H1 (cell line): ENCODE data around the gene TRAPPC2L. TPM values are rescaled to one million over a fixed set of nuclear protein-coding genes. Genes with fewer than 3 reads are reported as not detected.

Source experiments
- BACH1 ChIP-seq: IDR thresholded peaks from 2 replicates; pipeline ENCODE4 v1.6.1; 2012; ENCODE audit warnings: low read length, improper control_type of control experiment
- CHD2 ChIP-seq: IDR thresholded peaks from 2 replicates; pipeline ENCODE4 v1.6.1; 2012; ENCODE audit warnings: low read length, improper control_type of control experiment
- KDM4A ChIP-seq: IDR thresholded peaks from one replicate; pipeline ENCODE4 v1.7.1; 2012; ENCODE audit warnings: low read depth, mild to moderate bottlenecking, moderate library complexity, low read length, inconsistent platforms; ENCODE audit not compliant: severe bottlenecking
- MAFK ChIP-seq: IDR thresholded peaks from 2 replicates; pipeline ENCODE4 v1.6.1; 2012; ENCODE audit warnings: low read depth, mild to moderate bottlenecking, improper control_type of control experiment, low read length
- MAX ChIP-seq: IDR thresholded peaks from 2 replicates; pipeline ENCODE4 v1.6.1; 2012; ENCODE audit warnings: inconsistent platforms
- POLR2AphosphoS5 ChIP-seq: IDR thresholded peaks from 2 replicates; pipeline ENCODE4 v1.6.1; 2011; ENCODE audit warnings: low read depth, low read length
- TBP ChIP-seq: IDR thresholded peaks from 2 replicates; pipeline ENCODE4 v1.6.1; 2011; ENCODE audit warnings: low read depth, low read length, improper control_type of control experiment
- TCF12 ChIP-seq: IDR thresholded peaks from 2 replicates; pipeline ENCODE4 v1.6.1; 2011; ENCODE audit warnings: low read depth, mild to moderate bottlenecking, low read length
- polyA plus RNA-seq, 7 experiments: library from polyadenylated mRNA; depleted of rRNA in 3 of 7; stranded (reverse) in 5 of 7; unstranded in 2 of 7; fragments of >200 nt in 5 of 7; fragments of 200-250 nt in 2 of 7; gene quantifications; 1 replicate in 5 of 7; 2 replicates in 1 of 7; 4 replicates in 1 of 7; pipeline versions ENCODE4 v1.2.1 to v1.2.3, GENCODE V29; 2011 to 2013; ENCODE audit warnings: missing spikeins in 2 of 7, mixed read lengths in 2 of 7
- total RNA-seq: library from RNA; stranded (reverse); fragmentation: NEBNext Ultra II Directional; extraction: Animal tissue kit (Norgen Biotek cat#: 25700); gene quantifications from 2 replicates; pipeline ENCODE4 v1.2.1, GENCODE V29; 2021
- TF ChIP-seq, protein P1 (sequence below): fragments of 300-600 bp; sonication (generic); IDR thresholded peaks from 2 replicates; pipeline ENCODE4 v1.7.1; 2012; ENCODE audit warnings: low read length, moderate library complexity, mild to moderate bottlenecking, inconsistent platforms; ENCODE audit not compliant: insufficient replicate concordance

Gene TRAPPC2L
- total and polyA plus RNA-seq, 2 of the 8 experiments (the other 6 are each of a cell fraction or from before 2014, with no cell fraction given), result 98.7 to 133 TPM

DNA sequence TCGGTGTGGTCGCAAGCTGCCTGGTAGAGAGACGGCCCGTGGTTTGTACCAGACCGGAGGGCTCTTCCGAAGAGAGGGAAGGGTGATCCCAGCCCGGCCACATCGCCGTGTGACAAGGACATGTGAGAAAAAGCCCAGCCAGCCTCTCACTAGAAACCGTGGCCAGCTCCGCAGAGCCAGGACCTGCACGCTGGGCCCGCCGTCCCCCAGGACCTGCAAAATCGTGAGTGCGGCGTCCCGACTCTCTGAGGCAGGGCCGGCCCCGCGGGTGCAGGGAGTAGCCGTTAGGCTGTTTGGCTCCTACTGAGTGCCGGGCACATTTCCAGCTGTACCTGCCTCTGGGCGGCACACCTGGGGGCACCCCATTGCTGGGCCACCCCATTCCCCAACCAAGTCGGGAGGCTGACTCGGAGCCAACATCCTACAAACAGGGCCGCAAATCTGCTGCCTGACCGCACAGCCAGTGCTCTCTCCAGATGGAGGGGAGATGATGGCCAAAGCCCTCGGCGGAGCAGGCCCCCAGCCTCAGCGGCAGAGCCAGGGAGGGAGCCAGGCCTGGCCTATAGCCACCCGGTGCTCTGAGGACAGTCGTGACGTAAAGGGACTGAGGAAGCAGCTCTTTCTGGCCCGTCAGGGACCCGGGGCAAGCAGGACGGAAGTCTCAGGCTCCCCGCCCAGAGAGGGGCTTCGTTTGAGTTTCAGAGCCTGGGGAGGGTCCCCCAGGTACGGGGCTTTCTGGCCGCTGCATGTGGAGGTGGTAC, 43.2 kb downstream of the TRAPPC2L start (continued):
- TF ChIP-seq, protein P1, sequence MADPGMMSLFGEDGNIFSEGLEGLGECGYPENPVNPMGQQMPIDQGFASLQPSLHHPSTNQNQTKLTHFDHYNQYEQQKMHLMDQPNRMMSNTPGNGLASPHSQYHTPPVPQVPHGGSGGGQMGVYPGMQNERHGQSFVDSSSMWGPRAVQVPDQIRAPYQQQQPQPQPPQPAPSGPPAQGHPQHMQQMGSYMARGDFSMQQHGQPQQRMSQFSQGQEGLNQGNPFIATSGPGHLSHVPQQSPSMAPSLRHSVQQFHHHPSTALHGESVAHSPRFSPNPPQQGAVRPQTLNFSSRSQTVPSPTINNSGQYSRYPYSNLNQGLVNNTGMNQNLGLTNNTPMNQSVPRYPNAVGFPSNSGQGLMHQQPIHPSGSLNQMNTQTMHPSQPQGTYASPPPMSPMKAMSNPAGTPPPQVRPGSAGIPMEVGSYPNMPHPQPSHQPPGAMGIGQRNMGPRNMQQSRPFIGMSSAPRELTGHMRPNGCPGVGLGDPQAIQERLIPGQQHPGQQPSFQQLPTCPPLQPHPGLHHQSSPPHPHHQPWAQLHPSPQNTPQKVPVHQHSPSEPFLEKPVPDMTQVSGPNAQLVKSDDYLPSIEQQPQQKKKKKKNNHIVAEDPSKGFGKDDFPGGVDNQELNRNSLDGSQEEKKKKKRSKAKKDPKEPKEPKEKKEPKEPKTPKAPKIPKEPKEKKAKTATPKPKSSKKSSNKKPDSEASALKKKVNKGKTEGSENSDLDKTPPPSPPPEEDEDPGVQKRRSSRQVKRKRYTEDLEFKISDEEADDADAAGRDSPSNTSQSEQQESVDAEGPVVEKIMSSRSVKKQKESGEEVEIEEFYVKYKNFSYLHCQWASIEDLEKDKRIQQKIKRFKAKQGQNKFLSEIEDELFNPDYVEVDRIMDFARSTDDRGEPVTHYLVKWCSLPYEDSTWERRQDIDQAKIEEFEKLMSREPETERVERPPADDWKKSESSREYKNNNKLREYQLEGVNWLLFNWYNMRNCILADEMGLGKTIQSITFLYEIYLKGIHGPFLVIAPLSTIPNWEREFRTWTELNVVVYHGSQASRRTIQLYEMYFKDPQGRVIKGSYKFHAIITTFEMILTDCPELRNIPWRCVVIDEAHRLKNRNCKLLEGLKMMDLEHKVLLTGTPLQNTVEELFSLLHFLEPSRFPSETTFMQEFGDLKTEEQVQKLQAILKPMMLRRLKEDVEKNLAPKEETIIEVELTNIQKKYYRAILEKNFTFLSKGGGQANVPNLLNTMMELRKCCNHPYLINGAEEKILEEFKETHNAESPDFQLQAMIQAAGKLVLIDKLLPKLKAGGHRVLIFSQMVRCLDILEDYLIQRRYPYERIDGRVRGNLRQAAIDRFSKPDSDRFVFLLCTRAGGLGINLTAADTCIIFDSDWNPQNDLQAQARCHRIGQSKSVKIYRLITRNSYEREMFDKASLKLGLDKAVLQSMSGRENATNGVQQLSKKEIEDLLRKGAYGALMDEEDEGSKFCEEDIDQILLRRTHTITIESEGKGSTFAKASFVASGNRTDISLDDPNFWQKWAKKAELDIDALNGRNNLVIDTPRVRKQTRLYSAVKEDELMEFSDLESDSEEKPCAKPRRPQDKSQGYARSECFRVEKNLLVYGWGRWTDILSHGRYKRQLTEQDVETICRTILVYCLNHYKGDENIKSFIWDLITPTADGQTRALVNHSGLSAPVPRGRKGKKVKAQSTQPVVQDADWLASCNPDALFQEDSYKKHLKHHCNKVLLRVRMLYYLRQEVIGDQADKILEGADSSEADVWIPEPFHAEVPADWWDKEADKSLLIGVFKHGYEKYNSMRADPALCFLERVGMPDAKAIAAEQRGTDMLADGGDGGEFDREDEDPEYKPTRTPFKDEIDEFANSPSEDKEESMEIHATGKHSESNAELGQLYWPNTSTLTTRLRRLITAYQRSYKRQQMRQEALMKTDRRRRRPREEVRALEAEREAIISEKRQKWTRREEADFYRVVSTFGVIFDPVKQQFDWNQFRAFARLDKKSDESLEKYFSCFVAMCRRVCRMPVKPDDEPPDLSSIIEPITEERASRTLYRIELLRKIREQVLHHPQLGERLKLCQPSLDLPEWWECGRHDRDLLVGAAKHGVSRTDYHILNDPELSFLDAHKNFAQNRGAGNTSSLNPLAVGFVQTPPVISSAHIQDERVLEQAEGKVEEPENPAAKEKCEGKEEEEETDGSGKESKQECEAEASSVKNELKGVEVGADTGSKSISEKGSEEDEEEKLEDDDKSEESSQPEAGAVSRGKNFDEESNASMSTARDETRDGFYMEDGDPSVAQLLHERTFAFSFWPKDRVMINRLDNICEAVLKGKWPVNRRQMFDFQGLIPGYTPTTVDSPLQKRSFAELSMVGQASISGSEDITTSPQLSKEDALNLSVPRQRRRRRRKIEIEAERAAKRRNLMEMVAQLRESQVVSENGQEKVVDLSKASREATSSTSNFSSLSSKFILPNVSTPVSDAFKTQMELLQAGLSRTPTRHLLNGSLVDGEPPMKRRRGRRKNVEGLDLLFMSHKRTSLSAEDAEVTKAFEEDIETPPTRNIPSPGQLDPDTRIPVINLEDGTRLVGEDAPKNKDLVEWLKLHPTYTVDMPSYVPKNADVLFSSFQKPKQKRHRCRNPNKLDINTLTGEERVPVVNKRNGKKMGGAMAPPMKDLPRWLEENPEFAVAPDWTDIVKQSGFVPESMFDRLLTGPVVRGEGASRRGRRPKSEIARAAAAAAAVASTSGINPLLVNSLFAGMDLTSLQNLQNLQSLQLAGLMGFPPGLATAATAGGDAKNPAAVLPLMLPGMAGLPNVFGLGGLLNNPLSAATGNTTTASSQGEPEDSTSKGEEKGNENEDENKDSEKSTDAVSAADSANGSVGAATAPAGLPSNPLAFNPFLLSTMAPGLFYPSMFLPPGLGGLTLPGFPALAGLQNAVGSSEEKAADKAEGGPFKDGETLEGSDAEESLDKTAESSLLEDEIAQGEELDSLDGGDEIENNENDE, result no peak
- TF ChIP-seq BACH1 (no peak), POLR2AphosphoS5 (no peak), TCF12 (no peak), TBP (no peak), MAFK (no peak), KDM4A (no peak), CHD2 (no peak), MAX (no peak)
